GM12878 (cell line): ENCODE results near the gene UTP20.

Experiments used
- BACH1 ChIP-seq: fragments of 450-650 bp; IDR thresholded peaks from 2 replicates; pipeline ENCODE4 v1.6.1; 2017; ENCODE audit warnings: mild to moderate bottlenecking, borderline replicate concordance
- CEBPB ChIP-seq, 2 experiments: fragments of 150-350 bp in 1 of 2; IDR thresholded peaks; 2 replicates each; pipeline ENCODE4 v1.6.1; 2012 to 2014; ENCODE audit warnings: low read depth in 2 of 2, low read length in 2 of 2, borderline replicate concordance in 1 of 2, inconsistent platforms in 1 of 2
- CTCF ChIP-seq, 3 experiments: IDR thresholded peaks in 2 of 3; conservative IDR thresholded peaks in 1 of 3; 2 replicates each; pipeline ENCODE4 v1.5.1; 2011; ENCODE audit warnings: low read depth in 3 of 3, low read length in 3 of 3, mild to moderate bottlenecking in 3 of 3, control low read depth in 2 of 3, moderate library complexity in 2 of 3, inconsistent platforms in 1 of 3, mixed read lengths in 1 of 3; ENCODE audit not compliant: control insufficient read depth in 2 of 3, insufficient read depth in 1 of 3; ENCODE audit errors: extremely low read depth in 1 of 3
- ETV6 ChIP-seq, 2 experiments: fragments of 450-650 bp in 1 of 2; IDR thresholded peaks in 1 of 2; conservative IDR thresholded peaks in 1 of 2; 2 replicates each; pipeline ENCODE4 v1.6.1; 2014; ENCODE audit warnings: antibody characterized with exemption in 1 of 2, borderline replicate concordance in 1 of 2, low read depth in 1 of 2, mild to moderate bottlenecking in 1 of 2, moderate library complexity in 1 of 2
- HDAC6 ChIP-seq: fragments of 200-600 bp; sonication (generic); IDR thresholded peaks from one replicate; pipeline ENCODE4 v1.8.0; 2017; ENCODE audit warnings: antibody characterized with exemption; ENCODE audit not compliant: unreplicated experiment
- MYC ChIP-seq: IDR thresholded peaks from 2 replicates; pipeline ENCODE4 v1.6.1; 2011; ENCODE audit warnings: mild to moderate bottlenecking, low read length, moderate library complexity, inconsistent platforms; ENCODE audit not compliant: insufficient read depth, insufficient replicate concordance, insufficient read length, severe bottlenecking
- POLR2A ChIP-seq: IDR thresholded peaks from 2 replicates; pipeline ENCODE4 v1.6.1; 2011; ENCODE audit warnings: low read depth, mild to moderate bottlenecking, low read length
- RELA ChIP-seq: fragments of 450-650 bp; IDR thresholded peaks from 2 replicates; pipeline ENCODE4 v1.8.0; 2014; ENCODE audit warnings: borderline replicate concordance; ENCODE audit not compliant: partially characterized antibody
- SIX5 ChIP-seq: IDR thresholded peaks from 2 replicates; pipeline ENCODE4 v1.6.1; 2011; ENCODE audit warnings: mild to moderate bottlenecking, low read depth, low read length, moderate library complexity; ENCODE audit not compliant: severe bottlenecking
- ZBTB4 ChIP-seq: fragments of 450-650 bp; formaldehyde crosslinking; IDR thresholded peaks from 2 replicates; pipeline ENCODE4 v1.4.0; 2022; ENCODE audit warnings: mild to moderate bottlenecking, moderate library complexity

GRCh38 chr12:101305226-101305779 is 25.4 kb downstream of the UTP20 start:
- TF ChIP-seq BACH1: no peak
- no peak for TF ChIP-seq CTCF (IDR thresholded peaks at IDR 0.05 in 2 of 3, conservative IDR thresholded peaks at IDR 0.05 in 1 of 3; ENCODE audit: control insufficient read depth in 2 of 3, extremely low read depth in 1 of 3, insufficient read depth in 1 of 3, low read depth in 3 of 3, low read length in 3 of 3)
- no peak for TF ChIP-seq POLR2A
- TF ChIP-seq HDAC6: no peak
- no peak for TF ChIP-seq RELA
- TF ChIP-seq MYC: no peak
- no peak for TF ChIP-seq SIX5
- no peak for TF ChIP-seq ZBTB4 (CRISPR knock-in tag)
- TF ChIP-seq ETV6 (conservative IDR thresholded peaks at IDR 0.05 in 1 of 2, IDR thresholded peaks at IDR 0.05 in 1 of 2; ENCODE audit: borderline replicate concordance in 1 of 2, low read depth in 1 of 2): no peak
- no peak for TF ChIP-seq CEBPB (IDR thresholded peaks at IDR 0.05; ENCODE audit: borderline replicate concordance in 1 of 2, low read depth in 2 of 2, low read length in 2 of 2)
